GM12878 (cell line): ENCODE results near the gene CASK. TPM values are rescaled to one million over a fixed set of nuclear protein-coding genes. Genes with fewer than 3 reads are reported as not detected.

Source experiments
- ATAC-seq: fragments of 200-7000 bp; cut with Tn5 transposase; 3 replicates; pipeline ENCODE4 v1.9.1; 2020; ENCODE audit warnings: mild to moderate bottlenecking, moderate library complexity
- BruUV-seq: library from RNA; stranded (reverse); fragments of 400-500 nt; replicated peaks from 2 replicates; lab custom pipeline; 2021; lab: Mats Ljungman, UMichigan
- CTCF ChIA-PET: fragments of 300-600 bp; sonication (Branson Sonifier 250); formaldehyde crosslinking; extraction: SDS; loops from one replicate; lab custom pipeline; 2021; ENCODE audit warnings: inconsistent platforms; lab: Yijun Ruan, JAX
- POLR2A ChIA-PET: fragments of 350-600 bp; formaldehyde crosslinking; extraction: SDS; loops from one replicate; lab custom pipeline; 2021; ENCODE audit warnings: inconsistent platforms; lab: Charles Lee
- RAD21 ChIA-PET: fragments of 300-600 bp; sonication (Branson Sonifier 250); formaldehyde crosslinking; loops from one replicate; lab custom pipeline; 2023; ENCODE audit warnings: antibody characterized with exemption; ENCODE audit not compliant: unreplicated experiment; lab: Charles Lee
- SMC1A ChIA-PET: fragments of 300-600 bp; sonication (Branson Sonifier 250); formaldehyde crosslinking; loops from one replicate; lab custom pipeline; 2023; ENCODE audit not compliant: unreplicated experiment, uncharacterized antibody; lab: Charles Lee
- DNase-seq: peaks from one replicate; pipeline ENCODE4 v3.0.0-alpha.2; 2011; ENCODE audit warnings: low read depth, low spot score
- FAIRE-seq: peaks from 3 replicates; lab custom pipeline; 2011; peaks lifted over from hg19 to GRCh38; lab: Jason Lieb, UNC
- H2AFZ ChIP-seq: 2 replicates; pipeline ENCODE4 v1.6.0; 2011; ENCODE audit warnings: low read depth, low read length, control low read depth; ENCODE audit not compliant: control insufficient read depth
- H3K27ac ChIP-seq: 2 replicates; pipeline ENCODE4 v1.5.1; 2011; ENCODE audit warnings: control low read depth; ENCODE audit not compliant: control insufficient read depth, insufficient read depth
- H3K27me3 ChIP-seq, 2 experiments: replicated peaks in 1 of 2; 2 replicates each; pipeline versions ENCODE4 v1.6.0 to v1.6.1; 2011; ENCODE audit warnings: low read length in 1 of 2; ENCODE audit not compliant: control insufficient read depth in 2 of 2, insufficient read depth in 2 of 2
- H3K36me3 ChIP-seq, 2 experiments: 2 replicates each; pipeline ENCODE4 v1.5.1; 2011; ENCODE audit warnings: low read length in 1 of 2; ENCODE audit not compliant: control insufficient read depth in 2 of 2, insufficient read depth in 2 of 2
- H3K4me1 ChIP-seq: 2 replicates; pipeline ENCODE4 v1.6.1; 2011; ENCODE audit warnings: mild to moderate bottlenecking, low read length, moderate library complexity, mixed read lengths; ENCODE audit not compliant: control insufficient read depth, insufficient read depth
- H3K4me2 ChIP-seq: 2 replicates; pipeline ENCODE4 v1.6.0; 2011; ENCODE audit warnings: control low read depth; ENCODE audit not compliant: control insufficient read depth, insufficient read depth
- H3K4me3 ChIP-seq: fragments of 200-600 bp; sonication (generic); 2 replicates; pipeline ENCODE4 v1.5.1; 2016
- H3K79me2 ChIP-seq: 2 replicates; pipeline ENCODE4 v1.6.0; 2011; ENCODE audit warnings: low read length; ENCODE audit not compliant: control insufficient read depth, insufficient read depth
- H3K9ac ChIP-seq: 2 replicates; pipeline ENCODE4 v1.8.0; 2011; ENCODE audit warnings: low read length, control low read depth, mixed read lengths; ENCODE audit not compliant: control insufficient read depth, insufficient read depth
- H3K9me3 ChIP-seq: replicated peaks from 3 replicates; pipeline ENCODE4 v1.5.1; 2011; ENCODE audit warnings: mild to moderate bottlenecking, low read length; ENCODE audit not compliant: control insufficient read depth, insufficient read depth
- H4K20me1 ChIP-seq: 2 replicates; pipeline ENCODE4 v1.6.0; 2011; ENCODE audit not compliant: control insufficient read depth, insufficient read depth
- BACH1 ChIP-seq: fragments of 450-650 bp; IDR thresholded peaks from 2 replicates; pipeline ENCODE4 v1.6.1; 2017; ENCODE audit warnings: mild to moderate bottlenecking, borderline replicate concordance
- BHLHE40 ChIP-seq, 2 experiments: fragments of 450-650 bp in 1 of 2; IDR thresholded peaks; 2 replicates each; pipeline ENCODE4 v1.6.1; 2011 to 2017; ENCODE audit warnings: low read depth in 2 of 2, borderline replicate concordance in 1 of 2, improper control_type of control experiment in 1 of 2, low read length in 1 of 2, mild to moderate bottlenecking in 1 of 2
- CEBPZ ChIP-seq: fragments of 150-350 bp; IDR thresholded peaks from 2 replicates; pipeline ENCODE4 v1.6.1; 2016; ENCODE audit warnings: low read depth, low read length
- CHD2 ChIP-seq: IDR thresholded peaks from 2 replicates; pipeline ENCODE4 v1.6.1; 2011; ENCODE audit warnings: low read depth, low read length, improper control_type of control experiment, borderline replicate concordance
- ETV6 ChIP-seq, 2 experiments: fragments of 450-650 bp in 1 of 2; IDR thresholded peaks in 1 of 2; conservative IDR thresholded peaks in 1 of 2; 2 replicates each; pipeline ENCODE4 v1.6.1; 2014; ENCODE audit warnings: antibody characterized with exemption in 1 of 2, borderline replicate concordance in 1 of 2, low read depth in 1 of 2, mild to moderate bottlenecking in 1 of 2, moderate library complexity in 1 of 2
- FOXK2 ChIP-seq: fragments of 450-650 bp; IDR thresholded peaks from 2 replicates; pipeline ENCODE4 v1.6.1; 2017; ENCODE audit warnings: mild to moderate bottlenecking, moderate library complexity
- FOXM1 ChIP-seq: IDR thresholded peaks from 2 replicates; pipeline ENCODE4 v1.6.1; 2012; ENCODE audit warnings: low read depth, mild to moderate bottlenecking, inconsistent platforms, low read length, moderate library complexity
- IKZF2 ChIP-seq, 2 experiments: fragments of 450-650 bp; IDR thresholded peaks; 2 replicates each; pipeline ENCODE4 v1.6.1; 2017; ENCODE audit warnings: mild to moderate bottlenecking in 2 of 2, moderate library complexity in 2 of 2
- MEF2A ChIP-seq: IDR thresholded peaks from 2 replicates; pipeline ENCODE4 v1.6.1; 2011; ENCODE audit warnings: low read depth, mild to moderate bottlenecking, low read length, moderate library complexity; ENCODE audit not compliant: insufficient read depth
- MTA2 ChIP-seq: fragments of 450-650 bp; IDR thresholded peaks from 2 replicates; pipeline ENCODE4 v1.6.1; 2016; ENCODE audit warnings: low read depth, mild to moderate bottlenecking, moderate library complexity
- RUNX3 ChIP-seq: IDR thresholded peaks from 2 replicates; pipeline ENCODE4 v1.6.1; 2012; ENCODE audit warnings: low read length, inconsistent platforms
- TCF7 ChIP-seq: IDR thresholded peaks from 2 replicates; pipeline ENCODE4 v1.6.1; 2014; ENCODE audit warnings: antibody characterized with exemption, borderline replicate concordance
- ZBTB40 ChIP-seq: fragments of 450-650 bp; IDR thresholded peaks from 2 replicates; pipeline ENCODE4 v1.6.1; 2016; ENCODE audit warnings: mild to moderate bottlenecking, moderate library complexity, borderline replicate concordance
- WGBS: methylation state at CpG from one replicate; pipeline ENCODE4 v1.1.6; 2016; ENCODE audit warnings: low lambda C conversion rate; ENCODE audit not compliant: insufficient replicate concordance, insufficient coverage; ENCODE audit errors: missing lambda C conversion rate; 5-methylcytosine and 5-hydroxymethylcytosine counted together
- in situ Hi-C: fragments of 300-500 bp; cut with MboI; formaldehyde crosslinking; loops from 9 replicates; pipeline ENCODE4 v1.14.3; 2018; ENCODE audit warnings: mixed read lengths
- intact Hi-C: fragments of 100-400 bp; cut with micrococcal nuclease; formaldehyde crosslinking; loops from one replicate; pipeline ENCODE4 v1.14.2; 2022; ENCODE audit not compliant: unreplicated experiment
- polyA plus RNA-seq, 11 experiments: library from polyadenylated mRNA; depleted of rRNA in 4 of 11; unstranded in 6 of 11; stranded (reverse) in 5 of 11; fragments of >200 nt; fragmentation: Nextera tagmentation in 4 of 11; fragmentation: Illumina TruSeq in 1 of 11; extraction: Ambion mirVana in 4 of 11; extraction: Trizol in 1 of 11; gene quantifications; 1 replicate in 1 of 11; 2 replicates in 10 of 11; pipeline versions ENCODE4 v1.2.1 to v1.2.3, GENCODE V29; 2011 to 2016; ENCODE audit warnings: inconsistent platforms in 2 of 11, missing spikeins in 2 of 11, low read depth in 1 of 11
- total RNA-seq, 4 experiments: library from RNA; depleted of rRNA in 3 of 4; stranded (reverse); fragments of >200 nt in 3 of 4; fragmentation: Illumina TruSeq in 1 of 4; extraction: Trizol in 1 of 4; gene quantifications; 2 replicates each; pipeline versions ENCODE4 v1.2.1 to v1.2.3, GENCODE V29; 2013 to 2021

Gene CASK
- total and polyA plus RNA-seq, 10 of the 15 experiments (the other 5 are each of a cell fraction or from before 2014, with no cell fraction given): 0.60 to 45.9 (median 4.8) TPM

- 12% methylated on average over 12 of the region's 13 CpGs for WGBS
- ATAC-seq (peak; percentile 64), FAIRE-seq (peak; percentile 91), DNase-seq (peak; percentile 45)
- H4K20me1 ChIP-seq: no peaks in the 10 kb centered on the region
- no peaks in the 10 kb centered on the region for H3K36me3 ChIP-seq
- BruUV-seq: TSS peak; percentile 60
- H3K9ac ChIP-seq: peak overlapping the region; percentile 70
- SMC1A ChIA-PET: interaction anchor here (0.7 to 4.7 kb wide), 4 partner anchors 39 to 122 kb away, joined by 3 to 38 read pairs (median 10); no protein-coding TSS in a partner anchor
- no peaks in the 10 kb centered on the region for H3K4me1 ChIP-seq
- POLR2A ChIA-PET: interaction anchor here (0.6 to 0.7 kb wide), 3 partner anchors 94 to 400 kb away, joined by 3 to 6 read pairs (median 5); no protein-coding TSS in a partner anchor
- H3K79me2 ChIP-seq: peaks cover 13% of the 10 kb centered on the region
- peak overlapping the region; percentile 63 for H3K4me2 ChIP-seq
- peak overlapping the region; percentile 38 for H3K27ac ChIP-seq
- in situ Hi-C loops (no loop called here), intact Hi-C loops (loop anchor here (2.0 to 5.0 kb wide), 3 partner anchors 85 to 186 kb away; no protein-coding TSS in a partner anchor)
- no peaks in the 10 kb centered on the region; a peak in 1 of 4 replicates for H3K27me3 ChIP-seq
- peak overlapping the region; percentile 54 for H2AFZ ChIP-seq
- CTCF ChIA-PET: interaction anchor here (0.8 to 1.6 kb wide), 4 partner anchors 85 to 125 kb away, joined by 3 to 7 read pairs (median 4); no protein-coding TSS in a partner anchor
- no peaks in the 10 kb centered on the region for H3K9me3 ChIP-seq
- RAD21 ChIA-PET: interaction anchor here (0.6 to 9.1 kb wide), 5 partner anchors 36 to 125 kb away, joined by 3 to 76 read pairs (median 4); no protein-coding TSS in a partner anchor
- H3K4me3 ChIP-seq: peak overlapping the region; percentile 71
- TF ChIP-seq MEF2A: 0 out of 2 replicates have a peak, but pooled peaks have one; percentile 44
- TF ChIP-seq CEBPZ: no peak
- peak; percentile 49 to 54; a peak in 3 of 4 replicates for TF ChIP-seq IKZF2 (IDR thresholded peaks at IDR 0.05)
- no peak for TF ChIP-seq TCF7
- TF ChIP-seq BACH1: no peak
- TF ChIP-seq RUNX3: peak; percentile 72
- TF ChIP-seq BHLHE40 (IDR thresholded peaks at IDR 0.05; ENCODE audit: borderline replicate concordance in 1 of 2, low read depth in 2 of 2, low read length in 1 of 2): peak in 1 of 2 experiments; percentile 25; a peak in 1 of 4 replicates
- TF ChIP-seq FOXM1: 0 out of 2 replicates have a peak, but pooled peaks have one; percentile 15
- TF ChIP-seq ETV6 (conservative IDR thresholded peaks at IDR 0.05 in 1 of 2, IDR thresholded peaks at IDR 0.05 in 1 of 2; ENCODE audit: borderline replicate concordance in 1 of 2, low read depth in 1 of 2): peak in 1 of 2 experiments; percentile 20; a peak in 1 of 4 replicates
- TF ChIP-seq FOXK2: no peak
- TF ChIP-seq ZBTB40: peak; percentile 69; the same call in 1 of the 2 replicates
- 0 out of 2 replicates have a peak, but pooled peaks have one; percentile 16 for TF ChIP-seq CHD2
- peak; percentile 64 for TF ChIP-seq MTA2
Observed at GRCh38 chrX:41921492-41922430, 1.6 kb downstream of the CASK start.
